H1 (cell line): ENCODE results near the gene NEDD4. TPM values are rescaled to one million over a fixed set of nuclear protein-coding genes. Genes with fewer than 3 reads are reported as not detected.

Experiments used
- EZH2 ChIP-seq: fragments of 200-600 bp; sonication (generic); IDR thresholded peaks from 2 replicates; pipeline ENCODE4 v1.7.1; 2012; ENCODE audit warnings: low read depth, mild to moderate bottlenecking, moderate library complexity, low read length, inconsistent platforms; ENCODE audit not compliant: severe bottlenecking
- HDAC2 ChIP-seq, 2 experiments: fragments of 300-600 bp in 1 of 2; sonication (generic) in 1 of 2; IDR thresholded peaks; 2 replicates each; pipeline ENCODE4 v1.6.1; 2011 to 2012; ENCODE audit warnings: low read depth in 2 of 2, low read length in 2 of 2, mild to moderate bottlenecking in 2 of 2, moderate library complexity in 2 of 2, borderline replicate concordance in 1 of 2, inconsistent platforms in 1 of 2
- HDAC6 ChIP-seq: IDR thresholded peaks from one replicate; pipeline ENCODE4 v1.7.1; 2012; ENCODE audit warnings: low read depth, mild to moderate bottlenecking, inconsistent platforms, low read length, moderate library complexity
- MAFK ChIP-seq: IDR thresholded peaks from 2 replicates; pipeline ENCODE4 v1.6.1; 2012; ENCODE audit warnings: low read depth, mild to moderate bottlenecking, improper control_type of control experiment, low read length
- POU5F1 ChIP-seq: IDR thresholded peaks from 2 replicates; pipeline ENCODE4 v1.6.1; 2011; ENCODE audit warnings: low read depth, mild to moderate bottlenecking, low read length, moderate library complexity
- SIN3A ChIP-seq, 2 experiments: IDR thresholded peaks in 1 of 2; conservative IDR thresholded peaks in 1 of 2; 2 replicates each; pipeline ENCODE4 v1.6.1; 2011 to 2012; ENCODE audit warnings: low read length in 2 of 2, improper control_type of control experiment in 1 of 2, low read depth in 1 of 2, mild to moderate bottlenecking in 1 of 2
- TAF7 ChIP-seq: optimal IDR thresholded peaks from 2 replicates; pipeline ENCODE3; 2011; ENCODE audit warnings: low read depth, mild to moderate bottlenecking, inconsistent platforms, low read length, moderate library complexity, borderline replicate concordance
- polyA plus RNA-seq, 7 experiments: library from polyadenylated mRNA; depleted of rRNA in 3 of 7; stranded (reverse) in 5 of 7; unstranded in 2 of 7; fragments of >200 nt in 5 of 7; fragments of 200-250 nt in 2 of 7; gene quantifications; 1 replicate in 5 of 7; 2 replicates in 1 of 7; 4 replicates in 1 of 7; pipeline versions ENCODE4 v1.2.1 to v1.2.3, GENCODE V29; 2011 to 2013; ENCODE audit warnings: missing spikeins in 2 of 7, mixed read lengths in 2 of 7
- total RNA-seq: library from RNA; stranded (reverse); fragmentation: NEBNext Ultra II Directional; extraction: Animal tissue kit (Norgen Biotek cat#: 25700); gene quantifications from 2 replicates; pipeline ENCODE4 v1.2.1, GENCODE V29; 2021

NEDD4 gene
- total and polyA plus RNA-seq, 2 of the 8 experiments (the other 6 are each of a cell fraction or from before 2014, with no cell fraction given) = 0.95 to 3.9 TPM

DNA sequence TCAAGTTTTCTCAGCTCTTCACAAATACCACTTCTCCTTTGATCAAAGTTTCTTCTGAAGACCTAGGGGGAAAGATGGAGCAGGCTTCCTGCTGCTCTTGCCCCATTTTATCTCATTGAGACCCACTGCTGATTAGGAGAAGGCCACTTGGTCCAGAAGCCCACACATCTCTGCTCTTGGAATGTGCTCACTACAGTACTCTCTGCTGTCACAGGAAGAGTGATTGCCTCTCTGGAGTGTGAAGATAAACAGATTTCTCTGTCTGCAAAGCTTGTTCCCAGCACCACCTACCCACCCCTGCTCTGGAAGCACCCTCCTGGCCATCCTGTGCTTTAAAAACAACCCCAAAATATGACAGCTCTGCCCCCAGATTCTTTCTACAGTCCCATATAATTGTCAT, 209.1 kb downstream of the NEDD4 start (continued):
- TF ChIP-seq POU5F1 = no peak
- no peak for TF ChIP-seq HDAC2 (IDR thresholded peaks at IDR 0.05; ENCODE audit: borderline replicate concordance in 1 of 2, low read depth in 2 of 2, low read length in 2 of 2)
- no peak for TF ChIP-seq HDAC6
- TF ChIP-seq TAF7 = no peak
- no peak for TF ChIP-seq MAFK
- TF ChIP-seq EZH2 = no peak
- no peak for TF ChIP-seq SIN3A (conservative IDR thresholded peaks at IDR 0.05 in 1 of 2, IDR thresholded peaks at IDR 0.05 in 1 of 2; ENCODE audit: low read depth in 1 of 2, low read length in 2 of 2)
